ENCODE results near the gene YJU2. TPM values are rescaled to one million over a fixed set of nuclear protein-coding genes. Genes with fewer than 3 reads are reported as not detected.
A peak's percentile ranks its signal among the peaks of the same experiment; 100 is the strongest.

Gene YJU2
- total RNA-seq, 1 experiment from 2014 or later, result 26.9 TPM

DNA sequence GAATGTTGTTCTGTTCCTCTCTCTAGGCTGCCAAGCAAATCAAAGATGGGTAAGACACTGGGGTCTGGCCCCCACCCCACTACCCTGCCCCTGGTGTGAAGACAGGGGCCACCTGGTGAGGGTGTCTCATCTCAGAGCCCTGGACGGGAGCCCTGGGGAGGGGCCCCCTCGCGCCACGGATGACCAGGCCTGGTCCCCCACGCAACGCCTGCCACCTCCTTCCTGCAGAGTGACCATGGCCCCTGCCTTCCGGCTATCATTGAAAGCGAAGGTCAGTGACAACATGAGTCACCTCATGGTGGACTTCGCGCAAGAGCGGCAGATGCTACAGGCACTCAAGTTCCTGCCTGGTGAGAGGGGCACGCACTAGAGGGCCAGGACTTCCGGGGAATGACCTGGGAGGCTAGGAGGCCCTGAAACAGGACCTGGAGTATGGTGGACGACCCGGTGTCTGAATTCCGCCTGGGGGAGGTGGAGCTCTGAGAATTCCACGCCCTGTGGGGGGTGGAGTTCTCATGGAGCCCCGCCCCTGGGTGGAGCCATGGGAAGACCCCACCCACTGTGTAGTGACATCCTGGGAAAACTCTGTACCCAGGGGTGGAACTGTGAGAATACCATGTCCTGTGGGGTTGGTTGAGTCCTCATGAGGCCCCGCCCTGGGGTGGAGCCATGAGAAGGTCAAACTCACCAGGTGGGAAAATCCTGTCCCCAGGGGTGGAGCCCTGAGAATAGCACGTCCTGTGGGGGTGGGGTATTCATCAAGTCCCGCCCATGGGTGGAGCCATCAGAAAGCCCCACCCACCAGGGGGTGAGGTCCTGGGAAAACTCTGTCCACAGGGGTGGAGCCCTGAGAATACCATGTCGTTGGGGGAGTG is 63.6 kb downstream of the YJU2 start:
- no peaks in the 10 kb centered on the region for H3K9me2 ChIP-seq (ENCODE audit: insufficient read depth)
- intact Hi-C loops (cut with micrococcal nuclease), result no loop called here
- no peaks in the 10 kb centered on the region for H4K20me1 ChIP-seq (ENCODE audit: insufficient read depth)
- H3K79me2 ChIP-seq (ENCODE audit: insufficient read depth, low read length), result no peaks in the 10 kb centered on the region
- TF ChIP-seq YY1 (IDR thresholded peaks at IDR 0.05; ENCODE audit: extremely low read depth, insufficient replicate concordance, low read depth, low read length), result no peak
- no peak for TF ChIP-seq EZH2 (IDR thresholded peaks at IDR 0.05)
- CTCF ChIA-PET, result no interaction called here
- no peaks in the 10 kb centered on the region for H3K9me3 ChIP-seq (ENCODE audit: control insufficient read depth in 1 of 2, insufficient read depth in 1 of 2, low read depth in 1 of 2, low read length in 2 of 2)
- H3K4me3 ChIP-seq (replicated peaks in 1 of 2; ENCODE audit: low read depth in 1 of 2, low read length in 2 of 2), result no peak overlapping the region
- H3K27me3 ChIP-seq (ENCODE audit: insufficient read depth, low read length), result no peaks in the 10 kb centered on the region
- peaks cover 6 to 17% of the 10 kb centered on the region in 2 experiments for H3K4me1 ChIP-seq (ENCODE audit: control insufficient read depth in 1 of 2, insufficient read depth in 2 of 2, low read length in 2 of 2)
- RAD21 ChIA-PET (ENCODE audit: low non-redundant PET in 1 of 2, low total read pairs in 2 of 2, uncharacterized antibody in 2 of 2, unreplicated experiment in 2 of 2), result no interaction called here
- no peak overlapping the region for H3K27ac ChIP-seq (ENCODE audit: low read depth, low read length)
- no peak overlapping the region for H3K9ac ChIP-seq (ENCODE audit: low read length)
- ATAC-seq (peak; percentile 81), DNase-seq (ENCODE audit: low read depth, low spot score) (peak; percentile 57)
- H2AFZ ChIP-seq (ENCODE audit: low read depth, low read length, poor library complexity, severe bottlenecking), result no peak overlapping the region
- BruUV-seq (replicated peaks), result no TSS peak
- H3K4me2 ChIP-seq (ENCODE audit: low read length), result peak overlapping the region; percentile 55
- H3K36me3 ChIP-seq (ENCODE audit: control insufficient read depth in 1 of 2, insufficient read depth in 2 of 2, low read length in 2 of 2), result 0 out of 4 replicates have a peak, but pooled peaks cover 3% of the 10 kb centered on the region in 2 experiments
- POLR2A ChIA-PET, result no interaction called here

DNA sequence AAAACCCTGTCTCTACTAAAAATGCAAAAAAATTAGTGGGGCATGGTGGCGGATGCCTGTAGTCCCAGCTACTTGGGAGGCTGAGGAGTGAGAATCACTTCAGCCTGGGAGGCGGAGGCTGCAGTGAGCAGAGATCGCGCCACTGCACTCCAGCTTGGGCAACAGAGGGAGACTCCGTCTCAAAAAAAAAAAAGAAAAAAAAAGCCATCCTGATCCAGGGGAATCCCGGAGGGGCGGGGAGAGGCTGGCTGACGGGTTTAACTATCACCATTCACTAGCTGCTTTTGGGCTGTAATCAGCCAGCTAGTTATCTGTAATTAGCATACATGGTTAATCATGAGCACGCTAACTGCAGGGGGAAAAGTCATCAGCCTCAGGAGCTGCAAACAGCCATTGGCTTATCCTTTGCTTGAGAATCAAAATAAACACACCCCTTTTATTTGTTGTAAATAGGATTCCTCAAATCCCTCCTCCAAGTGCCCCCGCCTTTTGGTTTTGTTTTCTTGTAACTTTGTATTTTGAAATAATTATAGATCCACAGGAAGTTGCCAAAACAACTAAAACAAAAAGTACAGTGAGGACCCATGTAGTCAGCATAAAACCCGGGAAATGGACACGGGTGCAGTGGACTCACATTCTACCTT is 67.1 kb downstream of the YJU2 start:
- H2AFZ ChIP-seq (ENCODE audit: low read depth, low read length, poor library complexity, severe bottlenecking), result no peak overlapping the region
- H3K36me3 ChIP-seq (ENCODE audit: control insufficient read depth in 1 of 2, insufficient read depth in 2 of 2, low read length in 2 of 2), result 0 out of 4 replicates have a peak, but pooled peaks cover 0 to 3% of the 10 kb centered on the region in 2 experiments
- intact Hi-C loops (cut with micrococcal nuclease), result no loop called here
- no peaks in the 10 kb centered on the region for H3K27me3 ChIP-seq (ENCODE audit: insufficient read depth, low read length)
- H3K9me3 ChIP-seq (ENCODE audit: control insufficient read depth in 1 of 2, insufficient read depth in 1 of 2, low read depth in 1 of 2, low read length in 2 of 2), result no peaks in the 10 kb centered on the region
- no peaks in the 10 kb centered on the region for H4K20me1 ChIP-seq (ENCODE audit: insufficient read depth)
- CTCF ChIA-PET, result no interaction called here
- ATAC-seq, result no peak
- no peak overlapping the region for H3K4me3 ChIP-seq (replicated peaks in 1 of 2; ENCODE audit: low read depth in 1 of 2, low read length in 2 of 2)
- no peak for DNase-seq (ENCODE audit: low read depth, low spot score)
- no peaks in the 10 kb centered on the region for H3K9me2 ChIP-seq (ENCODE audit: insufficient read depth)
- no peak overlapping the region for H3K9ac ChIP-seq (ENCODE audit: low read length)
- no TSS peak for BruUV-seq (replicated peaks)
- POLR2A ChIA-PET, result interaction anchor here (1.3 kb wide), 1 partner anchor 29 kb away, joined by 3 read pairs; no protein-coding TSS in a partner anchor
- H3K4me1 ChIP-seq (ENCODE audit: control insufficient read depth in 1 of 2, insufficient read depth in 2 of 2, low read length in 2 of 2), result peaks cover 6 to 17% of the 10 kb centered on the region in 2 experiments
- RAD21 ChIA-PET (ENCODE audit: low non-redundant PET in 1 of 2, low total read pairs in 2 of 2, uncharacterized antibody in 2 of 2, unreplicated experiment in 2 of 2), result no interaction called here
- no peaks in the 10 kb centered on the region for H3K79me2 ChIP-seq (ENCODE audit: insufficient read depth, low read length)
- H3K27ac ChIP-seq (ENCODE audit: low read depth, low read length), result no peak overlapping the region
- H3K4me2 ChIP-seq (ENCODE audit: low read length), result no peak overlapping the region
- TF ChIP-seq SIN3A (IDR thresholded peaks at IDR 0.05; ENCODE audit: low read depth) (no peak), FOSL1 (IDR thresholded peaks at IDR 0.05; ENCODE audit: low read depth) (no peak), POLR2AphosphoS5 (IDR thresholded peaks at IDR 0.05; ENCODE audit: low read depth, low read length) (no peak), JUND (IDR thresholded peaks at IDR 0.05) (no peak), CBX3 (IDR thresholded peaks at IDR 0.05; ENCODE audit: low read depth) (no peak), ZFX (IDR thresholded peaks at IDR 0.05) (no peak), EZH2 (IDR thresholded peaks at IDR 0.05) (no peak), EZH2phosphoT487 (IDR thresholded peaks at IDR 0.05; ENCODE audit: borderline replicate concordance) (no peak), YY1 (IDR thresholded peaks at IDR 0.05; ENCODE audit: extremely low read depth, insufficient replicate concordance, low read depth, low read length) (no peak), ELF1 (IDR thresholded peaks at IDR 0.05; ENCODE audit: borderline replicate concordance, low read depth) (no peak), CEBPB (IDR thresholded peaks at IDR 0.05; ENCODE audit: low read depth) (no peak)
- TF ChIP-seq, protein P1, sequence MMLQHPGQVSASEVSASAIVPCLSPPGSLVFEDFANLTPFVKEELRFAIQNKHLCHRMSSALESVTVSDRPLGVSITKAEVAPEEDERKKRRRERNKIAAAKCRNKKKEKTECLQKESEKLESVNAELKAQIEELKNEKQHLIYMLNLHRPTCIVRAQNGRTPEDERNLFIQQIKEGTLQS (IDR thresholded peaks at IDR 0.05), result no peak
- TF ChIP-seq, protein P2, sequence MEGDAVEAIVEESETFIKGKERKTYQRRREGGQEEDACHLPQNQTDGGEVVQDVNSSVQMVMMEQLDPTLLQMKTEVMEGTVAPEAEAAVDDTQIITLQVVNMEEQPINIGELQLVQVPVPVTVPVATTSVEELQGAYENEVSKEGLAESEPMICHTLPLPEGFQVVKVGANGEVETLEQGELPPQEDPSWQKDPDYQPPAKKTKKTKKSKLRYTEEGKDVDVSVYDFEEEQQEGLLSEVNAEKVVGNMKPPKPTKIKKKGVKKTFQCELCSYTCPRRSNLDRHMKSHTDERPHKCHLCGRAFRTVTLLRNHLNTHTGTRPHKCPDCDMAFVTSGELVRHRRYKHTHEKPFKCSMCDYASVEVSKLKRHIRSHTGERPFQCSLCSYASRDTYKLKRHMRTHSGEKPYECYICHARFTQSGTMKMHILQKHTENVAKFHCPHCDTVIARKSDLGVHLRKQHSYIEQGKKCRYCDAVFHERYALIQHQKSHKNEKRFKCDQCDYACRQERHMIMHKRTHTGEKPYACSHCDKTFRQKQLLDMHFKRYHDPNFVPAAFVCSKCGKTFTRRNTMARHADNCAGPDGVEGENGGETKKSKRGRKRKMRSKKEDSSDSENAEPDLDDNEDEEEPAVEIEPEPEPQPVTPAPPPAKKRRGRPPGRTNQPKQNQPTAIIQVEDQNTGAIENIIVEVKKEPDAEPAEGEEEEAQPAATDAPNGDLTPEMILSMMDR (IDR thresholded peaks at IDR 0.05 in 2 of 3, conservative IDR thresholded peaks at IDR 0.05 in 1 of 3; ENCODE audit: borderline replicate concordance in 1 of 3, insufficient read depth in 1 of 3, low read depth in 2 of 3, low read length in 2 of 3), result no peak
- TF ChIP-seq, protein P3, sequence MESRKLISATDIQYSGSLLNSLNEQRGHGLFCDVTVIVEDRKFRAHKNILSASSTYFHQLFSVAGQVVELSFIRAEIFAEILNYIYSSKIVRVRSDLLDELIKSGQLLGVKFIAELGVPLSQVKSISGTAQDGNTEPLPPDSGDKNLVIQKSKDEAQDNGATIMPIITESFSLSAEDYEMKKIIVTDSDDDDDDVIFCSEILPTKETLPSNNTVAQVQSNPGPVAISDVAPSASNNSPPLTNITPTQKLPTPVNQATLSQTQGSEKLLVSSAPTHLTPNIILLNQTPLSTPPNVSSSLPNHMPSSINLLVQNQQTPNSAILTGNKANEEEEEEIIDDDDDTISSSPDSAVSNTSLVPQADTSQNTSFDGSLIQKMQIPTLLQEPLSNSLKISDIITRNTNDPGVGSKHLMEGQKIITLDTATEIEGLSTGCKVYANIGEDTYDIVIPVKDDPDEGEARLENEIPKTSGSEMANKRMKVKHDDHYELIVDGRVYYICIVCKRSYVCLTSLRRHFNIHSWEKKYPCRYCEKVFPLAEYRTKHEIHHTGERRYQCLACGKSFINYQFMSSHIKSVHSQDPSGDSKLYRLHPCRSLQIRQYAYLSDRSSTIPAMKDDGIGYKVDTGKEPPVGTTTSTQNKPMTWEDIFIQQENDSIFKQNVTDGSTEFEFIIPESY (IDR thresholded peaks at IDR 0.05; ENCODE audit: extremely low read depth, insufficient replicate concordance, low read length), result no peak
